Loucy (cell line): ENCODE data around the gene RPS19BP1.
"Not testable (repeated sequence)": the region's sequence is repeated elsewhere in the genome, so short reads cannot be mapped to it uniquely, and the experiment has no call there.

ENCODE experiments used
- H2AFZ ChIP-seq: fragments of 200-600 bp; sonication (generic); 2 replicates; pipeline ENCODE4 v1.6.0; 2016; ENCODE audit warnings: antibody characterized with exemption, mild to moderate bottlenecking, low read length, moderate library complexity
- H3F3A ChIP-seq: fragments of 200-600 bp; 2 replicates; pipeline ENCODE4 v1.6.0; 2016; ENCODE audit warnings: antibody characterized with exemption, low read depth, mild to moderate bottlenecking
- H3K27me3 ChIP-seq: fragments of 200-600 bp; sonication (generic); 2 replicates; pipeline ENCODE4 v1.6.1; 2014; ENCODE audit warnings: low read length, mild to moderate bottlenecking; ENCODE audit not compliant: insufficient read depth, poor library complexity, severe bottlenecking
- H3K36me3 ChIP-seq: fragments of 200-600 bp; sonication (generic); 2 replicates; pipeline ENCODE4 v1.6.1; 2016; ENCODE audit warnings: low read length; ENCODE audit not compliant: insufficient read depth
- H3K4me1 ChIP-seq: fragments of 200-600 bp; sonication (generic); 2 replicates; pipeline ENCODE4 v1.5.1; 2014; ENCODE audit warnings: low read length, mild to moderate bottlenecking; ENCODE audit not compliant: insufficient read depth, poor library complexity, severe bottlenecking
- H3K4me2 ChIP-seq: fragments of 200-600 bp; sonication (generic); 2 replicates; pipeline ENCODE4 v1.6.0; 2014; ENCODE audit warnings: antibody characterized with exemption, low read length, low read depth, mild to moderate bottlenecking; ENCODE audit not compliant: poor library complexity, severe bottlenecking
- H3K4me3 ChIP-seq: fragments of 200-600 bp; sonication (generic); 2 replicates; pipeline ENCODE4 v1.5.1; 2014; ENCODE audit warnings: low read length, mild to moderate bottlenecking, mixed read lengths; ENCODE audit not compliant: poor library complexity, severe bottlenecking
- H3K79me2 ChIP-seq: fragments of 200-600 bp; sonication (generic); 2 replicates; pipeline ENCODE4 v1.6.1; 2014; ENCODE audit warnings: low read length; ENCODE audit not compliant: insufficient read depth
- H3K9ac ChIP-seq: fragments of 200-600 bp; sonication (generic); 2 replicates; pipeline ENCODE4 v1.6.0; 2014; ENCODE audit warnings: mild to moderate bottlenecking, low read depth, low read length, moderate library complexity; ENCODE audit not compliant: poor library complexity, severe bottlenecking
- H3K9me2 ChIP-seq: fragments of 200-600 bp; sonication (generic); replicated peaks from 2 replicates; pipeline ENCODE4 v1.6.1; 2016; ENCODE audit warnings: low read depth, low read length, mixed read lengths
- H3K9me3 ChIP-seq: fragments of 200-600 bp; sonication (generic); 2 replicates; pipeline ENCODE4 v1.6.1; 2014; ENCODE audit warnings: mild to moderate bottlenecking, antibody characterized with exemption, low read length, low read depth; ENCODE audit not compliant: insufficient read depth
- H4K20me1 ChIP-seq: fragments of 200-600 bp; sonication (generic); 2 replicates; pipeline ENCODE4 v1.6.0; 2014; ENCODE audit warnings: antibody characterized with exemption, low read length, mild to moderate bottlenecking; ENCODE audit not compliant: insufficient read depth, poor library complexity, severe bottlenecking
- EZH2phosphoT487 ChIP-seq: fragments of 200-600 bp; IDR thresholded peaks from 2 replicates; pipeline ENCODE4 v1.6.1; 2018; ENCODE audit warnings: antibody characterized with exemption, mild to moderate bottlenecking, moderate library complexity, borderline replicate concordance
- TF ChIP-seq, protein P1 (sequence below): fragments of 200-600 bp; sonication (generic); conservative IDR thresholded peaks from 2 replicates; pipeline ENCODE4 v1.5.1; 2014; ENCODE audit warnings: mild to moderate bottlenecking, antibody characterized with exemption, low read length

Gene RPS19BP1

DNA sequence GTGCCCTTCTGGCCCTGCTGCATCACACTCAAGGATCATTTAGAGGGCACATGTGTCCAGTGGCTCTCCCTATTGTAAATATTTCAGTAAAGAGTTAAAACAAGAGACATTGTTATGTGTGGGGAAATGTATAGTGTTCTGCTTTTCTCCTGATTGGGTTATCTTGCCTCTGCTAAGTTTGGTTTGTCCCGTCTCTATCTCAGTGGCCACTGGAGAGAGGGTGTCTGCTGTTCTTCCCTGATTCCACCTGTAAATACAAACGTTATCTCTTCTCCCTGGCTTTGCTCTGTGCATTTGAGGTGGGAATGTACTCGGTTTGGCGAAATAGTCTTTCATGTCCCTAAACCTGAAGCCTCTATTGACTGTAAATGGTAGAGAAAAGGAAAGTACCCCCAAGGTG, 24.2 kb downstream of the RPS19BP1 start:
- Histone ChIP-seq H3K36me3 (peaks cover 75% of the 10 kb centered on the region; the same call in 1 of the 2 replicates), H2AFZ (no peak overlapping the region), H3K27me3 (no peaks in the 10 kb centered on the region), H3K79me2 (peaks cover 78% of the 10 kb centered on the region), H3K4me3 (no peak overlapping the region), H3K9ac (peak overlapping the region; percentile 28), H3K9me2 (no peaks in the 10 kb centered on the region), H3F3A (no peaks in the 10 kb centered on the region), H4K20me1 (peaks cover 20% of the 10 kb centered on the region), H3K4me1 (peaks cover 24% of the 10 kb centered on the region), H3K4me2 (peak overlapping the region; percentile 35), H3K9me3 (no peaks in the 10 kb centered on the region)
- TF ChIP-seq EZH2phosphoT487, result no peak

DNA sequence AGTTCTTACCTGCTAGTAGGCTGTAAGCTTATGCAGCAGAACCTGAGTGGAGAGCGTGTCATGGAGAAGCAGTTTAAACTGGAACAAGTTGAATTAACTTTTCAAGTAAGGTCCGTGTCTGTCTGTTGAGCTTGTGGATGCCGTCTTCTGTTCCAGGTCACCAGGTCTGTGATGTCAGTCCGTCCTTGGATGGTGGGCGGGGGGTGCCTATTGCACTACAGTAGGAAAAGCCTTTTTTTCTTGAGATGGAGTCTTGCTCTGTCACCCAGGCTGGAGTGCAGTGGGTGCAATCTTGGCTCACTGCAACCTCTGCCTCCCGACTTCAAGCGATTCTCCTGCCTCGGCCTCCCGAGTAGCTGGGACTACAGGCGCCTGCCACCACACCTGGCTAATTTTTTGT, 25.5 kb downstream of the RPS19BP1 start:
- H2AFZ ChIP-seq, H3K9me3 ChIP-seq, H3K4me3 ChIP-seq, H3K27me3 ChIP-seq, H3K9me2 ChIP-seq, H3K9ac ChIP-seq, H3F3A ChIP-seq: not testable (repeated sequence)
- H3K36me3 ChIP-seq, result peaks cover 62% of the 10 kb centered on the region; the same call in 1 of the 2 replicates
- peaks cover 86% of the 10 kb centered on the region for H3K79me2 ChIP-seq
- peaks cover 30% of the 10 kb centered on the region for H4K20me1 ChIP-seq
- peak overlapping the region; percentile 35 for H3K4me2 ChIP-seq
- peaks cover 30% of the 10 kb centered on the region for H3K4me1 ChIP-seq

DNA sequence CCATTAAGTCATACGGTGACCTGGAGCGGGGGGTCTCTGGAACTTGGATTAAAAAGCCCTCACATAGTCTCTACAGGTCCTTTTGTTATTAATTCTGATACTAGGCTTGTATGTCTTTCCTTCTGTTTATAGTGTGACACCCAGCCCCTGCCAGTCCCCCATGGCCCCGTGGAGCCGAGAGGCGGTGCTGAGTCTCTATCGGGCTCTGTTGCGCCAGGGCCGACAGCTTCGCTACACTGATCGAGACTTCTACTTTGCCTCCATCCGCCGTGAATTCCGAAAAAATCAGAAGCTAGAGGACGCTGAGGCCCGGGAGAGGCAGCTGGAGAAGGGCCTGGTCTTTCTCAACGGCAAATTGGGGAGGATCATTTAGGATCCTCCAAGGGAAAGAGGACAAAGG, 28.5 kb downstream of the RPS19BP1 start:
- TF ChIP-seq EZH2phosphoT487, result no peak
- TF ChIP-seq, protein P1, sequence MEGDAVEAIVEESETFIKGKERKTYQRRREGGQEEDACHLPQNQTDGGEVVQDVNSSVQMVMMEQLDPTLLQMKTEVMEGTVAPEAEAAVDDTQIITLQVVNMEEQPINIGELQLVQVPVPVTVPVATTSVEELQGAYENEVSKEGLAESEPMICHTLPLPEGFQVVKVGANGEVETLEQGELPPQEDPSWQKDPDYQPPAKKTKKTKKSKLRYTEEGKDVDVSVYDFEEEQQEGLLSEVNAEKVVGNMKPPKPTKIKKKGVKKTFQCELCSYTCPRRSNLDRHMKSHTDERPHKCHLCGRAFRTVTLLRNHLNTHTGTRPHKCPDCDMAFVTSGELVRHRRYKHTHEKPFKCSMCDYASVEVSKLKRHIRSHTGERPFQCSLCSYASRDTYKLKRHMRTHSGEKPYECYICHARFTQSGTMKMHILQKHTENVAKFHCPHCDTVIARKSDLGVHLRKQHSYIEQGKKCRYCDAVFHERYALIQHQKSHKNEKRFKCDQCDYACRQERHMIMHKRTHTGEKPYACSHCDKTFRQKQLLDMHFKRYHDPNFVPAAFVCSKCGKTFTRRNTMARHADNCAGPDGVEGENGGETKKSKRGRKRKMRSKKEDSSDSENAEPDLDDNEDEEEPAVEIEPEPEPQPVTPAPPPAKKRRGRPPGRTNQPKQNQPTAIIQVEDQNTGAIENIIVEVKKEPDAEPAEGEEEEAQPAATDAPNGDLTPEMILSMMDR, result no peak
- Histone ChIP-seq H4K20me1 (peaks cover 26% of the 10 kb centered on the region), H3K4me1 (peaks cover 30% of the 10 kb centered on the region)

DNA sequence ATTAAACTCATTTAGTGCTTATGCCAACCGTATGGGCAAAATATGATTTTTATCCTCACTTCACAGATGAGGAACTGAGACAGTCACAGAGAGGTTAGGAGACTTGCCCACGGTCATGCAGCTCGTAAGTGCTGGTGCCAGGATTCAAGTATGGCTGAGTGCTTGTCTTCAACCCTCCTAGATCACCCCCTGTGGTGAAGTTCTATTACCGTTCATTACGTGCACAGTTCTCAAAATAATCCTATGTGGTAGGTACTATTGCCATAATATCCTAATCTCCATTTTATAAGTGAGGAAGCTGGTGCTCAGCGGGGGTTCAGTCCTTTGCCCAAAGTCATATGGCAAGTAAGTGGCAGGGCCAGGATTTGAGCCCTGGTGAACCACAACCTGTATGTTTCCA, 28.9 kb downstream of the RPS19BP1 start:
- peaks cover 30% of the 10 kb centered on the region for H3K4me1 ChIP-seq
- peaks cover 61% of the 10 kb centered on the region for H3K79me2 ChIP-seq
- no peaks in the 10 kb centered on the region for H3K9me3 ChIP-seq
- H3K4me3 ChIP-seq, result peak overlapping the region; percentile 96
- H3F3A ChIP-seq, result no peaks in the 10 kb centered on the region; the same call in 1 of the 2 replicates
- no peaks in the 10 kb centered on the region for H3K27me3 ChIP-seq
- peak overlapping the region; percentile 96 for H3K9ac ChIP-seq
- peaks cover 33% of the 10 kb centered on the region; the same call in 1 of the 2 replicates for H3K36me3 ChIP-seq
- peaks cover 25% of the 10 kb centered on the region for H4K20me1 ChIP-seq
- H2AFZ ChIP-seq, result no peak overlapping the region
- no peaks in the 10 kb centered on the region for H3K9me2 ChIP-seq
- TF ChIP-seq EZH2phosphoT487, result no peak
- TF ChIP-seq, protein P1, result no peak
- peak overlapping the region; percentile 98 for H3K4me2 ChIP-seq

More for the DNA sequence above, 28.5 kb downstream of the RPS19BP1 start:
- Histone ChIP-seq H3K9me3 (no peaks in the 10 kb centered on the region), H3K9me2 (no peaks in the 10 kb centered on the region), H3K27me3 (no peaks in the 10 kb centered on the region), H3K4me2 (peak overlapping the region; percentile 98), H3K9ac (peak overlapping the region; percentile 96), H3F3A (no peaks in the 10 kb centered on the region; the same call in 1 of the 2 replicates), H3K36me3 (peaks cover 36% of the 10 kb centered on the region; the same call in 1 of the 2 replicates), H3K79me2 (peaks cover 66% of the 10 kb centered on the region), H3K4me3 (peak overlapping the region; percentile 96), H2AFZ (no peak overlapping the region)
